Activated T-cell treated with anti-CD3 and anti-CD28 coated beads, Interleukin-2, amount 50 U/mL, for 1 hour (primary cell): ENCODE results near the gene NANOS1.
"Not testable (repeated sequence)": the region's sequence is repeated elsewhere in the genome, so short reads cannot be mapped to it uniquely, and the experiment has no call there.

Experiments used
- DNase-seq: peaks from one replicate; pipeline ENCODE4 v3.0.0-alpha.2; 2020

NANOS1 gene

DNA sequence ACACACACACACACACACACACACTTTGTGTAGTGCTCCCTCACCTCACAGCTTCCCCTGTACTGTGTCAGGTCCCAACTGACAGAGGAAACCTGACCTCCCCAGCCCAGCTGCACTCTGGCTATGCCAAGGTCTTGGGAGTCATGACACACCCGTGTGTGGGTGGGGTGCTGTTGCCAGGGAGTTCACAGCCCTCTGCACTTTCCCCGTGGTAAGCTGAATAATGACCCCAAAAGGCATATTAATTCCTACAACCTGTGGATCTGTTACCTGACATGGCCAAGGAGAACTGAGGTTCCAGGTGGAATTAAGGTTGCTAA lies 8.9 kb upstream of the NANOS1 start:
- DNase-seq: no peak

GRCh38 chr10:119022846-119023552 lies 6.5 kb upstream of the NANOS1 start:
- DNase-seq: no peak

GRCh38 chr10:119023553-119023868 lies 6.0 kb upstream of the NANOS1 start:
- no peak for DNase-seq

- no peak for DNase-seq
Measured at GRCh38 chr10:119024882-119025281, 4.6 kb upstream of the NANOS1 start.

DNA sequence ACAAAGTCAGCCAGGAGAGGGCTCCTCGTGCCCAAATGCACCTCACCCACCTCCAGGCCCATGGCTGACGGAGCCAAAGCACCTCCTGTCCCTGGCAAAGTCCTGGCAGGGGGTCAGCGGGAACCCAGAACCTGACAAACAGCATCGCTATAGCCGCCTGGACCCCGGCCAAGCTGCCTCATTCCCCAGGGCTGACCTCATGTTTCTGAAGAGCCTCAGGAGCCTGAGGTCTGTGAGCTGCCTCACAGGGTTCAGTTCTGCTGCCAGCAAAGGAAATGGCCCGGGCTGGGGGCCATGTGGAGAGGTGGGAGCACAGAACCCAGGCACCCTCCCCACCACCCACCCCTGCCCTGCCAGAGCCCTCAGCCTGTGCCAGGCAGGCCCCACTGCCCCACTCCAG lies 4.2 kb upstream of the NANOS1 start:
- DNase-seq: no peak

- DNase-seq: no peak
Measured at GRCh38 chr10:119025776-119026175, 3.7 kb upstream of the NANOS1 start.

- DNase-seq: no peak
Measured at GRCh38 chr10:119026301-119027110, 3.0 kb upstream of the NANOS1 start.

GRCh38 chr10:119028445-119028899 lies 1.0 kb upstream of the NANOS1 start:
- not testable (repeated sequence) for DNase-seq

DNA sequence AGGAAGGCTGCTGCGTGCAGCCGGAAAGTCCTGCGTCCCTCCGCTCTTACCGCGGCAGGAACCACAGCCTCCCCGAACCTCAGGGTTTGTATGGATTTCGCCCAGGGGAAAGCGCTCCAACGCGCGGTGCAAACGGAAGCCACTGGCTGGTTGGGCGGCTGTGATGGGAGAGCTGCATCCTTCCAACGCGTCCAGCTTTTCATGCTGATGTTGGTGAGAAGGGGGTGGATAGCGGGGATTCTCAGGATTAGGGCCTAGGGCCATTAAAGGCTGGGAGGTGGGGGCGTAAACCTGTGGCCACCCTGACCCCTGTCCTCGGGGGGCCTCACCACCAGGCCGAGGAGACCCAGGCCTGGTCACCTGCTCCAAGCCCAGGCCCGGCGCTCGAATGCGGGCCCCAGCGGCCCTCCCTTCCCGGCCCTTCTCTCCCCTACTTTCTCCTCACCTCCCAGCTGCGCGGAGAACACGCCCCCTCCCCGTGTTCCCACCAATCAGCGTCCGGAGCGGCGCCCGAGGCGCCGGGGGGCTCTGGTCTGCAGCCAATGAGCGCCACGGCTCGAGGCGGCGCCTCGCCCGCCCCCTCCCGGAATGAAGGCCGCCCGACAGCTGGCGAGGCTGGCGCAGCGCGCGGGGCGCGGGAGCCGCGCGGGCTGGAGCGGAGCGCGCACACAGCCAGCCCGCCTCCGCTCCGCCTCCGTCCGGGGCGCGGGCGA lies 458 bp upstream of the NANOS1 start:
- peak; percentile 83 for DNase-seq

- DNase-seq: peak; percentile 58
Measured at GRCh38 chr10:119030421-119031250, 1.1 kb downstream of the NANOS1 start.

- no peak for DNase-seq
Measured at GRCh38 chr10:119031496-119032059, 2.1 kb downstream of the NANOS1 start.

DNA sequence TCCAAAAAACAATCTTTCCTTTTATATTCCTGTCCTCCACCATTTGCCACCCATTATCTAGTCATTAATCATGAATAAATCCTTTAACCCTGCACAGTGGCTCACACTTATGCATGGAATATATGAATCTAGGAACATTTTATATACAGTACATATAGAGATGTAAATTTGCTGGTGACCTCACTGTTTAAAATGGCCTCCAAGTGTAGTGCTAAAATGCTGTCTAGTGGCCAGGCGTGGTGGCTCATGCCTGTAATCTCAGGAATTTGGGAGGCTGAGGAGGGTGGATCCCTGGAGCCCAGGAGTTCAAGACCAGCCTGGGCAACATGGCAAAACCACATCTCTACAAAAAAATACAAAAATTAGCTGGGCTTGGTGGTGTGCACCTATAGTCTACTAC lies 9.6 kb downstream of the NANOS1 start:
- no peak for DNase-seq

DNA sequence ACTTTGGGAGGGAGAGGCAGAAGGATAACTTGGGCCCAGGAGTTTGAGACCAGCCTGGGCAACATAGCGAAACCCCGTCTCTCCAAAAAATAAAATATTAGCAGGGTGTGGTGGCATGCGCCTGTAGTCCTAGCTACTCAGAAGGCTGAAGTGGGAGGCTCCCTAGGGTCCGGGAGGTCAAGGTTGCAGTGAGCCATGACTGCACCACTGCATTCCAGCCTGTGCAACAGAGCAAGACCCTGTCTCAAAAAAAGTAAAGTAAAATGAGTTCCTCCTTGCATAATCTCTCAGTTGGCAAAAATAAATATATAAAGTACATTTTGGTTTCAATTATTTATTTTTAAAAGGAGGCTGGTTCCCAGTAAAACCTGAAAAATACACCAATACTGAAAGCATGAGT lies 11.8 kb downstream of the NANOS1 start:
- DNase-seq: no peak

DNA sequence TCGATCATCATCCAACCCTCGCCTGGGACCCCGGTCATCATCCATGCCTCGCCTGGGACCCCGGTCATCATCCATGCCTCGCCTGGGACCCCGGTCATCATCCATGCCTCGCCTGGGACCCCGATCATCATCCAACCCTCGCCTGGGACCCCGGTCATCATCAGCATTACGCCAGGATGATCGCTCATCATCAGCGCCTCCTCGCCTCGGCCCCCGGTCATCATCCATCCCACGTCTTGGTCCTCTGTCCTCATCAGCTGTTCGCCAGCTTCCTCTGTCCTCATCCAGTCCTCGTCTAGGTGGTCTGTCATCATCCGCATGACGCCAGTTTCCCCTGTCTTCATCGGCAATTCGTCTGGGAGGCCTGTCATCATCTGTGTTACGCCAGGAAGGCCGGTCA lies 12.7 kb downstream of the NANOS1 start:
- no peak for DNase-seq

DNA sequence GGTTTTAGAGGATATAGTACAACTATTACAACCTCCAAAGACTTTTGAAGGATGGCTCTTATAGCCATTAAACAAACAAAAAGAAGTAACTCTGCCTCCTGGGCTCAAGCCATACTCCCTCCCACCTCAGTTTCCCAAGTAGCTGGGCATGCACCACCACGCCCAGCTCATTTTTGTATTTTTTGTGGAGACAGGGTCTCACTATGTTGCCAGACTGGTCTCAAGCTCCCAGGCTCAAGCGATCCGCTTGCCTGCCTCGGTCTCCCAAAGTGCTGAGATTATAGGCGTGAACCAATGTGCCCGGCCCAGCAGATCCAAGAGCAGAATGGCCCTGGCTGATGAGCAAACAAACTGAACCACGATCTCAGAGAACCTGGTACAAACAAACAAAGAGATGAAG lies 16.0 kb downstream of the NANOS1 start:
- DNase-seq: no peak

DNA sequence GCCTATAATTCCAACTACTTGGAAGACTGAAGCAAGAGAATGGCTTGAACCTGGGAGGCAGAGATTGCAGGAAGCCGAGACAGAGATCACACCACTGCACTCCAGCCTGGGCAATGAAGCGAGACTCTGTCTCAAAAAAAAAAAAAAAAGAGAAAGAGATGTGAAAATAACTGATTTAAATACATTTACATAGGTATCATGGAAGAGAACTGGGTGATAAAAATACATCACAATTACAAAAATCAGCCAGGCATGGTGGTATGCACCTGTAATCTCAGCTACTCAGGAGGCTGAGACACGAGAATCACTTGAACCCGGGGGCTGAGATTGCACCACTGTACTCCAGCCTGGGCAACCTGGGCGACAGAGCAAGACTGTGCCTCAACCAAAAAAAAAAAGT lies 19.8 kb downstream of the NANOS1 start:
- DNase-seq: no peak

DNA sequence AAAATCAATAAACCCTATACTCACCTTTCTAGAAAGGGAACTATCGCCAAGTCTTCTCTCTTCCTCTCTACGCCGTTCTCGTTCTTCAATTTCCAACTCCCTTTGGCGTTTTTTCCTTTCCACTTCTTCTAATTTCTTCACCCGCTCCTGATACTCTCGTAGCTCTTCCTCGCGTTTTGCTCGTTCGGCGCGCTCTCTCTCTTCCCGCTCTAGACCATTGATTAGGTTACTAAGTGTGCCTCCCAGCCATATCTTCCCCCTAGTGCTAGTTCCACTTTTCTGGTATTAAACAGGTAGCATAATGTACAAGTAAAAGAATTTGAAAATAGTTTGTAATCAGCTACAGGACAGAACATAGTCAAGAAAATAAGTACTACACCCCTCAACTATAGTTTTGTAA lies 20.3 kb downstream of the NANOS1 start:
- DNase-seq: no peak

DNA sequence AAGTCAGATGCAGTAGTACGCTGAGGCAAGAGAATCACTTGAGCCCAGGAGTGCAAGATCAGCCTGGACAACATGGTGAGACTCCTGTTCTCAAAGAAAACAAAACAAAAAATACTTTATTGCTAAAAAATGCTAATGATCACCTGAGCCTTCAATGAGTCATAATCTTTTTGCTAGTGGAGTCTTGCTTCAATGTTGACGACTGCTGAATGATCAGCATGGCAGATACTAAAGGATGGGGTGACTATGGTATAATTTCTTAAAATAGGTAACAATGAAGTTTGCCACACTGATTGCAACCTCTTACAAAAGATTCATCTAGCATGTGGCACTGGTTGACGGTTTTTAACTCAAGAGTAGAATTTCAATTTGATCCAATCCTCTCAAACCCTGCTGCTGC lies 22.3 kb downstream of the NANOS1 start:
- no peak for DNase-seq

DNA sequence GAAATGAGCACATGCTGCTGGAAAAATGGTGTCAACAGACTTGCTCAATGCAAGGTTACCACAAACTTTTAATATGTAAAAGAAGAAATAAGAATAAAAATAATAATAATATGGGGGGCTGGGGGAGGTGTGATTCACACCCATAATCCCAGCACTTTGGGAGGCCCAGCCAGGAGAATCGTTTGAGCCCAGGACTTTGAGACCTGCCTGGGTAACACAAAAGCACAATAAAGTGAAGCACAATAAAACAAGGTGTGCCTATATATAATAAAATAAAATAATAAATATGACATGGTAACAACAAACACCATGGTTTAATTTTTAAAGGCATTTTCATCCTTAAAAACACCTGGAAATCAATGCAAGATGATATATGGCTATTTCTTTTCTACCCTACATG lies 26.0 kb downstream of the NANOS1 start:
- no peak for DNase-seq

DNA sequence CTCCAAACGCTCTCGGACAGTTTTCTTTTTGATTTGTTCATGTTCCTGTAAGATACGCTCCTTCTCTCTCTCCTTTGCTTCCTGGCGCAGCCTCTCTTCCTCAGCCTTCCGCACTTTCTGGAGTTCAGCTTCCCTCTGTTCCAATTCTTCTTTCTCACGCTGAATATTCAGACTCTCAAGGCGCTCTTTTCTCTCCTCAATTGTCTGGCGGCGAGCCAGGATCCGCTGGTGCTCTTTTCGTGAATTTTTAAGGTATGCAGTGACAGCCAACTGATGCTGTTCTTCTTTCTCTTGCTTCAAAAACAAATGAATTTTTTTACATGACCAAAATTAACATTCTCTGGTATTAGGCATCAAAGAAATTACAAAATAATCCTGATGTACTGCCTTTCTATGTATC lies 28.5 kb downstream of the NANOS1 start:
- DNase-seq: no peak

- no peak for DNase-seq
Measured at GRCh38 chr10:119059557-119059956, 30.0 kb downstream of the NANOS1 start.

- no peak for DNase-seq
Measured at GRCh38 chr10:119060107-119060506, 30.6 kb downstream of the NANOS1 start.

DNA sequence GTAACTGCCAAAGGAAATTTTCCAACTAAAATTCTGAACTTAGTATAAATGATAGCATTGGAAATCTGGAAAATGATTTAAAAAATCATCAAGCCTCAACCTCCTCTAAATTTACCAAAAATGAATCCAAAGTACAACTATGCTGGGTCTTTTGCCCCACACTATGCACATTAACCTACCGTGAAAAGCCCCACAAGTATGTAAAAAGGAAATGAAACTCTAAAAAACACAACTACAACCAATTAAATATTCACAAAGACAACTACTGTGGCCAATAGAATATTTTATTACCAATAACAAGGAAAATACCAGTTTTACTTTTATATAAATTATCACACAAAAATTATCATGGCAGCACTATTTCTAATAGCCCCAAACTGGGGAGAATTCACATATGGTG lies 31.8 kb downstream of the NANOS1 start:
- DNase-seq: no peak
